Epithelial cell of esophagus (primary cell): ENCODE results near the gene ECE1.

Source experiments
- DNase-seq: peaks from one replicate; pipeline ENCODE4 v3.0.0; 2010; ENCODE audit warnings: low read depth
- H3K4me3 ChIP-seq: 2 replicates; pipeline ENCODE4 v1.5.1; 2011; ENCODE audit warnings: mild to moderate bottlenecking, low read length, control low read depth
- TF ChIP-seq, protein P1 (sequence below): IDR thresholded peaks from 2 replicates; pipeline ENCODE4 v1.5.1; 2011; ENCODE audit warnings: low read depth, mild to moderate bottlenecking, low read length, control low read depth, inconsistent platforms; ENCODE audit not compliant: insufficient read depth; ENCODE audit errors: missing control alignments

Gene ECE1

DNA sequence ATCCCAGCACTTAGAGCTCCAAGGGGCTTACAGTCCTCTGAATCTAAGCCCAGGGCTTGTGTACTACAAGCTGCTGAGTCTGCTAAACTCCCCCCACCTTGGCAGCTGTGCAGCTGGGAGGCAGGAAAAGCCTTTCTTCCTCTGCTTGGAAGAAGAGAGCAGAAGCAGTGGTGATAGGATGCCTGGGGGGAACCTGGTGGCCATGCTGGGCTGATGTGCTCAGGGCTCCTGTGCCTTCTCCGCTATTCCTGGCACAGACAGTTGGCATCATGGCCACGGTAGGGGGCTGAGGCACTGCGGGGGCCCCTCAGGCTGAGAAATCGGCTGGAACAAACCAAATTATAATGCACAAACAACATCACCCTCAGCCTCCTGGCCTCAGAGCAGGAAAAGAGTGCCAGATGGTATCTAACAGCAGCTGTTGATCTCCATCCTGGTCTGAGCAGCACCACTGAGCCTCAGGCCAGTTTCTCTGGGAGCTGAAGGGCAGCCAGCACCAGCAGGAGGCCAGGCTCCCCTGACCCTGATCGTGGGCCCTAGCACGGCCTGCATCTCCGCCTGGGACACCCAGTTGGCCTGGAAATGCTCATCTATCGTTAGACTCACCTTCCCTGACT lies 35.8 kb downstream of the ECE1 start:
- DNase-seq = no peak
- TF ChIP-seq, protein P1, sequence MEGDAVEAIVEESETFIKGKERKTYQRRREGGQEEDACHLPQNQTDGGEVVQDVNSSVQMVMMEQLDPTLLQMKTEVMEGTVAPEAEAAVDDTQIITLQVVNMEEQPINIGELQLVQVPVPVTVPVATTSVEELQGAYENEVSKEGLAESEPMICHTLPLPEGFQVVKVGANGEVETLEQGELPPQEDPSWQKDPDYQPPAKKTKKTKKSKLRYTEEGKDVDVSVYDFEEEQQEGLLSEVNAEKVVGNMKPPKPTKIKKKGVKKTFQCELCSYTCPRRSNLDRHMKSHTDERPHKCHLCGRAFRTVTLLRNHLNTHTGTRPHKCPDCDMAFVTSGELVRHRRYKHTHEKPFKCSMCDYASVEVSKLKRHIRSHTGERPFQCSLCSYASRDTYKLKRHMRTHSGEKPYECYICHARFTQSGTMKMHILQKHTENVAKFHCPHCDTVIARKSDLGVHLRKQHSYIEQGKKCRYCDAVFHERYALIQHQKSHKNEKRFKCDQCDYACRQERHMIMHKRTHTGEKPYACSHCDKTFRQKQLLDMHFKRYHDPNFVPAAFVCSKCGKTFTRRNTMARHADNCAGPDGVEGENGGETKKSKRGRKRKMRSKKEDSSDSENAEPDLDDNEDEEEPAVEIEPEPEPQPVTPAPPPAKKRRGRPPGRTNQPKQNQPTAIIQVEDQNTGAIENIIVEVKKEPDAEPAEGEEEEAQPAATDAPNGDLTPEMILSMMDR = no peak

DNA sequence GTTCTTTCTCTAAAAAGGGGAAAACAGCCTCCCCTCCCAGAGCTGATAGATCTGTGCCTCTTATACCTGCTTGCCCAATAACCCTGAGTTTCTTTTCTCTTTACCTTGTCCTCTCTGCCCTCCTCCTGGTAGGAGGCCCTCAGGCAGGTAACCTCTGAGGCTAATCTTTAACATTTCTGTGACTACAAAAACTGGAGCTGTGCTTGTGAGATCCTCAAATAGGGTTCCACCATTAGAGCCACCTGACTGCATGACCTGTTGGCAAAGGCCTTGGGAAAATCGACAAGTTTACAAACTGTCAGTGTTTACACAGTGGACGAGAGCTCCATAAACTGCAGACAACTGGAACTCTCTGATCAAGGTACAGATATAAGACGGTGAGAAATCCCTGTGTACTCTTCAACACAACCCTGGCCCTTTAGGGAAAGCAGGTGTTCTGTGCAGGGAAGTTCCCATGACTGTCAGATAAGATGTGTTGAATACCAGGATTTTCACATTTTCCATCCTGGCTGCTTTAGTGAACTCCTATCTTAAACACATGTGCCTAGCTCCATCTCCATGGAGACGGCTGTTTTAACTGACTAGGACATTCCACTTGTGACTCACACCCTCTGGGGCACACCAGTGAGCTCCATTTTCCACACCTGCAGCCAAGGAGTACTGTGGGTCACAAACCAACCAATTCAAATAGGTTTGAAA lies 38.3 kb downstream of the ECE1 start:
- DNase-seq = peak; percentile 92
- TF ChIP-seq, protein P1 = no peak
- H3K4me3 ChIP-seq = no peak overlapping the region

More for the DNA sequence above, 35.8 kb downstream of the ECE1 start:
- H3K4me3 ChIP-seq = no peak overlapping the region

DNA sequence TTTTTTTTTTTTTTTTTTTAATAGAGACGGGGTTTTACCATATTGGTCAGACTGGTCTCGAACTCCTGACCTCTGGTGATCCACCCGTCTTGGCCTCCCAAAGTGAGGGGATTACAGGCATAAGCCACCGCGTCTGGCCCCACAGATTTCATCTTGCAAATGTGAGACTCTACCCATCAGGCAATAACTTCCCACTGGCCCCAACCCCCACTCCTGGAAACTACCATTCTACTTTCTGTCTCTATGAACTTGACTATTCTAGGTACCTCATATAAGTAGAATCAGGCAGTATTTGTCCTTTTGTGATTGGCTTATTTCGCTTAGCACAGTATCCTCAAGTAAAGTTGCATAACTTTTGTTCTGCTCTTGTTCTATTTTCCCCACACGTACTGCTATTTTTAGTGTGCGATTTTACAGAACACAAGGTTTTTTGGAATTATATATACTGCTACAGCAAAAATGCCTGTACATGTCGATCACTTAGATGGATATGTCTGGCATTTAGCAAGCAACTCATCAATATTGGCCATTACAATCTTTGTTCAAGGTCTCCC lies 40.2 kb downstream of the ECE1 start:
- no peak overlapping the region for H3K4me3 ChIP-seq
- TF ChIP-seq, protein P1 = no peak
- DNase-seq = no peak

DNA sequence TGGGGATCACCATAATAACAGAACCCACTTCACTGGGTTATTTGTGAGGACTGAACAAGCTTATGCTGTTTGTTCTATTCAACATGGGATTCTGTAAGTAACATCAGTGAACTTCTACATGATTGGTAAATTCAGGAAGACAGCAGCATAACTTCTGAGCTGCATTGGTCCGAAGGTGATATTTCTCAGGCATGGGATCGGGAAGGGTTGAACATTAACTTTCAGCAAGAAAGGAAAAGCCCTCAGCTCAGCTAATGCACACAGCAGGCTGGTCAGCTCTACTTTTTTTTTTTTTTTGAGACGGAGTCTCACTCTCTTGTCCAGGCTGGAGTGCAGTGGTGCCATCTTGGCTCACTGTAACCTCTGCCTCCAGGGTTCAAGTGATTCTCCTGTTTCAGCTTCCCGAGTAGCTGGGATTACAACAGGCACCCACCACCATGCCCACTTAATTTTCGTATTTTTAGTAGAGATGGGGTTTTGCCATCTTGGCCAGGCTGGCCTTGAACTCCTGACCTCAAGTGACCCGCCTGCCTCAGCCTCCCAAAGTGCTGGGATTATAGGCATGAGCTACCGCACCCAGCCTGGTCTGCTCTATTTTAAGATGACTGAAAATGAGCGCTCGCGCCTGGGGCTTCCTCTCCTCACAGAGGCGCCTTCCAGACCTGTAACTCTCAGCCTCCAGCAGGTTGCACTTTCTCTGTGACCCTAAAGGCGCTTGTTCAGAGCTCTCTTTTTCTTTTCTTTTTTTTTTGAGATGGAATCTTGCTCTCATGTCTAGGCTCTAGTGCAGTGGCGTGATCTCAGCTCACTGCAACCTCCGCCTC lies 42.2 kb downstream of the ECE1 start:
- no peak for DNase-seq
- TF ChIP-seq, protein P1 = no peak
- no peak overlapping the region for H3K4me3 ChIP-seq

DNA sequence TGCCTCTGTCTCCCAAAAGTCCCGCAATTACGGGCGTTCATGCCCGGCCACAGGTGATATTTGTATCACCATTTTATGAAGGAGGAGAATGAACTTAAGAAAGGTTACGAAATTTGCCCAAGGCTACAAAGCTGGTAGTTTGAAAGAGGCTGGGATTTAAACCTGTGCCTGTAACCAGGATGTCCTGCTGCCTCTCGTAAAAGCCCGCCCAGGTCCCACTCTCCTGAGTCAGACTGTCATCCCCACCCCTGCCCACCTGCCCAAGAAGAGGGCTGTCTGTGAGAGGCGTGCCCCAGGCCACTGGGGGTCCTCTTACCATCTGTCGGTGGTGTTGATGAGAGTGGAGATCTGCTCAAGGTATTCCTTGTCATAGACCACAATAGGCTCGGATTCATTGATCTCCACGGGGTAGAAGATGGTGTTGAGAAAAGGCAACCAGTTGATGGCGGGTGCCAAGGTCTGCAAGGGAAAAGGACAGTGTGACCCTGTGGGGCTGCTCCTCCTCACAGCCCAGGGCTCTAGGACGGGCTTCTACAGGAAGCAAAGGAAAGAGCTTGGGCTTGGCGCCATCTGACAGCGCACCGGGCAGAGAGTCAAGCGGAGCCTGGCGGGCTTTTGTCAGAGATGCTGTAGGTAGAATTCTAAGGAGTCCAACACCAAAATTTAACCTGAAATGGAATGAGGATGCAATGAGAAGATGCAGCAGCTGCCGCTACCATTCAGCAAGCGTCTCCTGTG lies 43.2 kb downstream of the ECE1 start:
- TF ChIP-seq, protein P1 = no peak
- peak; percentile 59 for DNase-seq
- no peak overlapping the region for H3K4me3 ChIP-seq

DNA sequence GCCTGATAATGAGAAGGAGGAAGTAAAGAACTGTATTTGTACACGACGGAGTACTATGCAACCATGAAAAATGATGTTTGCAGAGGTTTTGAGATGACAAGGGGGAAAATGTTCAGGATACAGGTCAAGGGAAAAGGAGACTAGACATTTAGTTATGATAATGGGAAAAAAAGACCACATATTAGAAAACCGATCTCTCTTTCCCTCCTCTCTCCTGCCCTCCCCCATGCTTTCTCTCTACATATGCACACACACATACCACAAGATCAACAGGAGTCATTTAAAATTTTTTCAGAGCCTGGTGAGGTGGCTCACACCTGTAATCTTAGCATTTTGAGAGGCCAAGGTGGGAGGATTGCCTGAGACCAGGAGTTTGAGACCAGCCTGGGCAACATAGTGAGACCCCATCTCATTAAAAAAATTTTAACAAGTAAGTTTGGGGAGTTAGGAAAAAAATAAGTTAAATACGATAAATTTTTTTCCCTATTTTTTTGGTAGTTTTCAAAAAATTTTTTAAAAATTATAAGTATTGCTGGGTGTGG lies 44.5 kb downstream of the ECE1 start:
- DNase-seq = no peak

More for the DNA sequence above, 44.5 kb downstream of the ECE1 start:
- TF ChIP-seq, protein P1 = no peak
- no peak overlapping the region for H3K4me3 ChIP-seq
